ENCODE results near the gene ITGB4. TPM values are rescaled to one million over a fixed set of nuclear protein-coding genes. Genes with fewer than 3 reads are reported as not detected.

The ITGB4 gene
- 82.2 TPM for total RNA-seq
- long read RNA-seq, full-length matches to known transcripts = 9 of 113 reads
- long read RNA-seq, partial matches to known transcripts = 67 of 113 reads
- long read RNA-seq, other reads (novel, unspliced or antisense) = 37 of 113 reads

GRCh38 chr17:75720656-75721462, at the start of gene ITGB4:
ITGB4 (plus strand) TSS chr17:75721459; CDS start chr17:75724704, 3,245 bp downstream.
- ATAC-seq (peak; percentile 90), DNase-seq (peak; percentile 91)
- peak within 1 kb of the TSS; percentile 85 for H3K27ac ChIP-seq
- peak; percentile 13 for TF ChIP-seq CTCF (IDR thresholded peaks at IDR 0.05)
- intact Hi-C loops (cut with DNase I) = loop anchor here (10.0 kb wide), 1 partner anchor 46 kb away; no protein-coding TSS in a partner anchor
- peaks cover 6% of the 10 kb centered on the region for H3K27me3 ChIP-seq
- H3K4me1 ChIP-seq = peaks cover 2% of the 10 kb centered on the region
- H3K9me3 ChIP-seq = no peaks in the 10 kb centered on the region
- no peaks in the 10 kb centered on the region for H3K36me3 ChIP-seq
- peak within 1 kb of the TSS; percentile 57 for H3K4me3 ChIP-seq

GRCh38 chr17:75672011-75672410, 49.2 kb upstream of the ITGB4 start:
- Histone ChIP-seq H3K27me3 (no peaks in the 10 kb centered on the region), H3K4me3 (no peak overlapping the region), H3K9me3 (no peaks in the 10 kb centered on the region), H3K4me1 (peaks cover 20% of the 10 kb centered on the region), H3K36me3 (peaks cover 82% of the 10 kb centered on the region), H3K27ac (no peak overlapping the region)
- intact Hi-C loops (cut with DNase I) = loop anchor here (10.0 kb wide), 1 partner anchor 53 kb away; the partner anchor contains the start of gene ITGB4
- no peak for TF ChIP-seq CTCF (IDR thresholded peaks at IDR 0.05)
- DNase-seq (no peak), ATAC-seq (no peak)

GRCh38 chr17:75673487-75673886, 47.8 kb upstream of the ITGB4 start:
- intact Hi-C loops (cut with DNase I) = loop anchor here (10.0 kb wide), 1 partner anchor 51 kb away; the partner anchor contains the start of gene ITGB4
- peaks cover 83% of the 10 kb centered on the region for H3K36me3 ChIP-seq
- no peaks in the 10 kb centered on the region for H3K27me3 ChIP-seq

GRCh38 chr17:75676461-75676860, 44.8 kb upstream of the ITGB4 start:
- DNase-seq (no peak), ATAC-seq (no peak)
- no peak for TF ChIP-seq CTCF (IDR thresholded peaks at IDR 0.05)
- H3K9me3 ChIP-seq = no peaks in the 10 kb centered on the region
- no peak overlapping the region for H3K27ac ChIP-seq
- peaks cover 69% of the 10 kb centered on the region for H3K36me3 ChIP-seq
- peaks cover 19% of the 10 kb centered on the region for H3K4me1 ChIP-seq
- intact Hi-C loops (cut with DNase I) = loop anchor here (5.0 to 10.0 kb wide), 2 partner anchors 48 to 76 kb away; partner anchors contain the start of gene ITGB4
- no peak overlapping the region for H3K4me3 ChIP-seq
- no peaks in the 10 kb centered on the region for H3K27me3 ChIP-seq

More at GRCh38 chr17:75673487-75673886, 47.8 kb upstream of the ITGB4 start:
- no peaks in the 10 kb centered on the region for H3K9me3 ChIP-seq
- no peak for DNase-seq
- H3K4me1 ChIP-seq = peaks cover 12% of the 10 kb centered on the region
- no peak for TF ChIP-seq CTCF (IDR thresholded peaks at IDR 0.05)
- H3K4me3 ChIP-seq = no peak overlapping the region
- no peak overlapping the region for H3K27ac ChIP-seq
- no peak for ATAC-seq

GRCh38 chr17:75679706-75680211, 41.5 kb upstream of the ITGB4 start:
- no peak for DNase-seq
- intact Hi-C loops (cut with DNase I) = loop anchor here (5.0 to 10.0 kb wide), 2 partner anchors 45 to 73 kb away; partner anchors contain the start of gene ITGB4
- peaks cover 39% of the 10 kb centered on the region for H3K36me3 ChIP-seq

More at GRCh38 chr17:75679706-75680211, 41.5 kb upstream of the ITGB4 start:
- H3K27me3 ChIP-seq = no peaks in the 10 kb centered on the region
- peaks cover 27% of the 10 kb centered on the region for H3K4me1 ChIP-seq
- no peak overlapping the region for H3K4me3 ChIP-seq
- TF ChIP-seq CTCF (IDR thresholded peaks at IDR 0.05) = peak; percentile 42
- H3K27ac ChIP-seq = peak overlapping the region; percentile 59
- ATAC-seq = peak; percentile 93
- no peaks in the 10 kb centered on the region for H3K9me3 ChIP-seq
